Tongue (tissue), 2 donors: Measurements from ENCODE around the gene ABLIM2. TPM values are rescaled to one million over a fixed set of nuclear protein-coding genes. Genes with fewer than 3 reads are reported as not detected.
A peak's percentile ranks its signal among the peaks of the same experiment; 100 is the strongest.
"Not testable (repeated sequence)": the region's sequence is repeated elsewhere in the genome, so short reads cannot be mapped to it uniquely, and the experiment has no call there.

Source experiments
- DNase-seq: peaks from one replicate; pipeline ENCODE4 v3.0.0-alpha.2; 2015
- total RNA-seq: library from RNA; depleted of rRNA; stranded (reverse); fragments of >200 nt; gene quantifications from one replicate; pipeline ENCODE4 v1.2.3, GENCODE V29; 2014

ABLIM2 gene
- total RNA-seq, 1 donor from 2014 or later, result 44.2 TPM

DNA sequence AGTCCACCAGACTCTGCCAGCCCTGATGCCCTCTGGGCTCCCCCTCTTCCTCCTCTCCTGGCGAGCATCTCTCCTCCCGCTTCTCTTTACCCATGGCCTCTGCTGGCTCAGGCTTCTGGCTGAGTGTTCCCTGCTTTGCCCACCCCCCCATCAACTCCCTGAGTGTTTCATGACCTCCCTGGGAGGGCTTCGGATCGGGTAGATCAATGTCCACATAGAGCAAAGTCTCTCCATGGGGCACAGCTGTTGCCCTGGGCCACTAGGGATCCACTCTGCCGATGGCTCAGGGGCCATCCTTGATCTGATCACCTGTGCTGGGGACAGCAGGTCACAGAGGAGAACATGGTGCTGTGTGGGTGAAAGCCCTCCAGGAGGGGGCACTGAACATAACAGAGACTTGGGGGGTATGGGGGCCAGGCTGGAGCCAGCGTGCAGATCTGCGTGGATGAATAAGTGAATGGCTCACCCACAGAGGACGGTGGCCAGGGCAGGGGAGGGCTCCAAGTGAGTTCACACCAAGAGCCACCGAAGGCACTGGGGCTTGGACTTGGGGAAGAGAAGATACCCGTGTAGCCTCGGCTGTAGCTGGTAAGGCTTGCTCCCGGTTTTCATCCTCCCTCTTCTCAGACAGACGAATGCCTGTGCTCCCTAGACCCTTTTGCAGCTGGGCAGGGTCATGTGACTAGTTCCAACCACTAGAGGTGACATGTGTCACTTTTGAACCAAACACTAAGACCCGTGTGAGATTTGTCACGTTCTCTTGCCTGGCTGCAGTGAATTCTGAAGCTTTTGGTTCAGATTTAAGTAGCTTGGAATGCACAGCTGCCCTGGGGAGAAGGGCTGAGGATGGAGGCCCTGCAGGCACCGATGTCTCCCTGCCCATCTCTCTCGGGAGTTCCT is 195.8 kb downstream of the ABLIM2 start:
- no peak for DNase-seq

DNA sequence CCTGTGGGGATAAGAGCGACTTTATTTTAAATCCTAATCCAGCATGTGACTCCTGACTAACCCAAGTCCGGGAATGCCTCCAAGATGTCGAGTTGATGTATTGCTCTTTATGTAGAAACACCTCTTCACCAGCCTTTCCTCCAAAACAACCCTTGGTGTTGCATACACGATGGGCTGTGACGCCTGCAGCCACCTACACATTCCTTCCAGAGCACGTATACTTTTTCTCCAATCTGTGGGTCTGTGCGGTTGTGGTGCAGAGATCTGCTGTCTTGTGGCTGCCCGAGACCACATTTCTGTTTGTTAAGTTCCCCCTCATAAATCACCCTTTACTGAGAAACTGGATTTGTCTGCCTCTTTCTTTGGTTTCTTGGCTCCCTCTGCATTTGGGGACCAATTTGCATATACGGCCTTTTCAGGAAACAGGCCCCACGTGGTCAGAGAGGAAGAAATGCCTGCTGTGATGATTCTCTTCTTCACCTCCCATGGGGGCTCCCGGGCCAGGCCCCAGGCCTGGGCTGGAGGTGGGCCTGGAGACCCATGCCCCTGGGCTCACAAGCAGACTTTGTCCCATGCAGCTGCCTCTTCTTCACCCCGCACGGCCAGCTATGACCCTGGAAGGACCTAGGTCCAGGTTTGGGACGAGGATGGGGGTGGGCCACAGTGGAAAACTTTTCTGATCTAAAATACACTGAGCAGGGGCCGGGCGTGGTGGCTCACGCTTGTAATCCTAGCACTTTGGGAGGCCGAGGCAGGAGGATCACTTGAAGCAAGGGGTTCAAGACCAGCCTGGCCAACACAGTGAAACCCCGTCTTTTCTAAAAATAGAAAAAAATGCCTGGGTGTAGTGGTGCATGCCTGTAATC is 197.6 kb downstream of the ABLIM2 start:
- peak; percentile 73 for DNase-seq

DNA sequence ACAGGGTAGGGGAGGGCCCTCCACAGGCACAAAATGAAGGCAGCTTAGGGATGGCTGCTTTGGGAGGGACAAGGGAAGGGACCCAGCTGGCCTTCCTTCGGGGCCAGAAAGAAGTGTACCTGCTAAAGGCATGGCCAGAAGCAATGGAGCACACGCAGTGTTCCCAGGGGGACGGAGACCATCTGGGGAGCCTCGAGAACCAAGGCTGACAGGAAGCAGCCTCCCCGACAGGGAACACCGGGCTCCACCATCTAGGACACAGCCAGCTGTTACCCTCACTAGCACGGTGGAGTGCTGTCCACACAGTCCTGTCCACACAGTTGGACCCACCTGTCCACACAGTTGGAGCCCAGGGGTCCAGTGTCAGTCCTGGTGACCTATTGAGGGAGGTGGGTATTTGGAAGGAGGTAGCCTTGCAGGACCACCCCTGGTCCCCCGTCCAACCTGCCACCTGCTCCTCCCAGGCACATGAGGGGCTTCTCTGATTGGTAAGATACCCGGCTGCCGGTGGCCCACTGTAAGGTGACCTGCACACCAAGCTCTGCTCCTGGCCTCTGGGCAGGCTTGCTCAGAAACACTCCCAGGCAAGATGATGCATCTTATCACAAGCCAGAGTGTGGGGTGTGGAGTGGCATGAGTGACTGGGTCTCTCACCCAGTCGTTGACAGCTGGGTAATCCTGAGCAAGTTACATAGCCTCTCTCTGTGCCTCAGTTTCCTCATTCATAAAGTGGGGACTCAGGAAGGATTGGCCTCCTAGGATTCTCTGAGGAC is 198.4 kb downstream of the ABLIM2 start:
- DNase-seq, result no peak

DNA sequence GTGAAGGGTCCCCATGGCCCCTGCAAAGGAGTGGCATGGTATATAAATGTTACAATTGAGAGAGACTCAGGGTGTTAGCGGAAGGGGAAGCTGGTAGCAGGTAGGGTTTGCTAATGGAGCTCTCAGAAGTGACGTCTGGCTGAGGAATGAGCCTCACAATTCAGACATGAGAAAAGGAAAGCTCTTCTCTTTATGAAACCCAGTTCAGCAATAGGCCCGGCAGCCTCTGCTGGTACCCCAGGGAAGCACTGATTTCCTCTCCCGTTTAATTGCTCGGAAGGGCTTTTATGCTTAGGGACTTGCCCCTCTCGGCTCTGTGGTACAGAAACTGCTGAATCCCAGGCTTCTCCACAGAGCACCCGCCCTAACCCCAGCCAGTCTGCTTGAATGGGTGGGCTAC is 199.5 kb downstream of the ABLIM2 start:
- no peak for DNase-seq

DNA sequence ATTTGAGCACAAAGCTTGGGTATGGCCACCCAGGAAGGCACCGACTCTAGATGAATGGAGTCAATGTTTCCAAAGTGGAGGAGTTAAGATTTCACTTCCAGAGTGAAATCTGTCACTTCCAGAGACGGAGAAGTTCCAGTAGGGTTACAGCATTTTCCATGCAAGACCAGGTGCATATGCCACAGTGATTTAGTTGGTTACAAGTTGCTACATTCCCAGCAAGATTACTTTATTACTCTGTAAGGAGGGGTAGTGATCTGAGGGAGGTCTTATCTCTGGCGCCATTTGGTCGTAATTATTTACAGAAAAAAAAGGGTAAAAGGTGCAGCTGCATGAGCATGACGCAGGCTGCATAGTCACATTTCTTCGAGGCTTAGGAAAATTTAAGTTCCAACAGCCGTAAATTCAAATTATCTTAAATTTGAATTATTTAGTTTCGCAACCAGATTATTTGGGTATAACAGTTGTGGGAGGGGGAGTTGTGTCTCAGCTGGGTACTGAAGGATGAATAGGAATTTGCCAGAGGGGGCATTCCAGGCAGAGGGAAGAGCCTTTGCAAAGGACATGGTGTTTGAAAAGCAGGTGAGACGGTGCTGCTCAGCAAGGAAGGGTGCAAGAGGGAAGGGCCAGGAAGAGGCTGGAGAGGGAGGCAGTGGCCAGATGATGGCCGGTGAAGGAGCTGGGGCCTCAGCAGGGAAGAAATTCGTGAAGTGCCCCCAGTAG is 201.5 kb downstream of the ABLIM2 start:
- DNase-seq, result no peak

DNA sequence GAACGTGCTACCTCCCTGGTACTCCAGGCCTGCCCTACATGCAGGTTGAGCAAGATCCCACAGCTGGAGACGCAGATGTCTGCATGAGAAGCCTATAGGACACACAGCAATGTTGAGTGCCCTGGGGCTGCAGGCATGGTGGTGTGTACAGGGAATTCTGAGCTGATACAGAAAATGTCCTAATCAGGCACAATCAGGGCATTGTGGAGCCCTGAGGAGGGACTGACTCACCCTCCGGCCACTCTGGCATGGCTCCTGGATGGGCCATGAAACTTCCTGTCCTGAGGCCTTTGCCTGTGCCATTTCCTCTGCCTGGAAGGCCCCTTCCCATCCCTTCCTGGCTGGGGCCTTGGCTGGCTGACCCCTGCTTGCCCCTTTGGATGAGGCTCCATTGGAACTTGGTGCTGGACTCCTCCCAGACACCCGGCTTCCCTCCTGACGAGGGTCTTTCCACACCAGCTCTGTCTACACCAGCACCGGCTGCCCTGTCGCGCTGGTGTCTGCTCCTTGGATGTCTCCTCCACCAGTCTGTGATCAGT is 202.3 kb downstream of the ABLIM2 start:
- DNase-seq, result no peak

DNA sequence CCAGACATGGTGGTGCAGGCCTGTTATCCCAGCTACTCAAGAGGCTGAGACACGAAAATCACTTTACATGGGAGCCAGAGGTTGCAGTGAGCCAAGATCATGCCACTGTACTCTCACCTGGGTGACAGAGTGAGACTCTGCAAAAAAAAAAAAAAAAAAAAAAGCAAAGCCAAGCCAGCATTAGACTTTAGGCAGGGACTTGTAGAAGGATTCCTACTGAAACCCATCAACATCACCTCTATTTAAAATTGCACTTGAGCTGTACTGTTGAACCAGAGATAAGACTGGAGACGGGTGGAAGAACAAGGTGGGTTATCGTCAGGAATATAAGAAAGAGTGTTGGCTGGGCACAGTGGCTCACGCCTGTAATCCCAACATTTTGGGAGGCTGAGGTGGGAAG is 203.2 kb downstream of the ABLIM2 start:
- no peak for DNase-seq

DNA sequence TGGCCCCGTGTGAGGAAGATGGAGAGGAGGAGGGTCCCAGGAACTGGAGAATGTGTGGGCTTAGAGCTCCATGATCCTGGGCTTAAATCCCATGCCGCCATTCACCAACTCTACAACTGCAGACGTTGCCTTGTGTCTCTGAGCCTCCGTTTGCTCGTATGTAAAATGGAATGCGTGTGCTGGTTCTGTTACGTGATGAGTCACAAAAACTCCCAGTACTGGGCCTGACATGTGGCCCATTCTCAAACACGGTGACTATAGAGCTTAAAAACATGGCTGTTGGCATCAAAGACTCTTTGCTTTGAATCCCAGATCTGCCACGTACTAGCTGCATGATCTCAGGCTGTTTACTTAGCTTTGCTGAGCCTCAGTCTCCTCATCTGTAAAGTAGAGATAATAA is 206.0 kb downstream of the ABLIM2 start:
- no peak for DNase-seq

DNA sequence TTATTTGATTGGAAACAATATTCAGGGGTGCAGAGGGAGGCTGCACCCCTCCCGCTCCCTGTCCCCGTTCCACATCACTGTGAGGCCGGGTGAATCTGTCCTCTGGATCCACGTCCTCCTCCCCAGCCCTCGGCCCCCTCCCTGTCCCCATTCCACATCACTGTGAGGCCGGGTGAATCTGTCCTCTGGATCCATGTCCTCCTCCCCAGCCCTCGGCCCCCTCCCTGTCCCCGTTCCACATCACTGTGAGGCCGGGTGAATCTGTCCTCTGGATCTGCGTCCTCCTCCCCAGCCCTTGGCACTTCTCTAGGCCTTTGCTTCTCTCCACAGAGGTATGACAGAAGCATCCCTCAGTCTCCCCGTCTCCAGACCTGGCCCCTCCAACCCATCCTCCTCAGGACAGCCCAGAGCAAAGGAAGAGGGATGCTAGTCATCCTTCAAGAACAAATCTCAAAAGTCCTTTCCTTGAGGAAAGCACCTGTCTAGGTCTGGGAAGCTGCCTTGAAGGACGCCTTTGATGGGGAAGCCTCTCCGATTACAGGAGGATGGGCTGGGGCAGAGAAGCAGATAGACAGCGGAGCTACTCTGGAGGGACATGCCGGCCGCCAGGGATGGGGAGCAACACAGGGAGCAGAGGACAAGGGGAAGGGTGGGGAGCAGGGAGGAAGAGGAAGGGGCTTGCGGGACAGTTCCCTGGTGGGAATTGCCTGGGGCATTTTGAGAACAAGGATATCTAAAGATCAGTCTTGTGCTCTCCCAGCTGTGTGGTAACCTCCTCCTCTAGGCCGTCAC is 208.1 kb downstream of the ABLIM2 start:
- no peak for DNase-seq

DNA sequence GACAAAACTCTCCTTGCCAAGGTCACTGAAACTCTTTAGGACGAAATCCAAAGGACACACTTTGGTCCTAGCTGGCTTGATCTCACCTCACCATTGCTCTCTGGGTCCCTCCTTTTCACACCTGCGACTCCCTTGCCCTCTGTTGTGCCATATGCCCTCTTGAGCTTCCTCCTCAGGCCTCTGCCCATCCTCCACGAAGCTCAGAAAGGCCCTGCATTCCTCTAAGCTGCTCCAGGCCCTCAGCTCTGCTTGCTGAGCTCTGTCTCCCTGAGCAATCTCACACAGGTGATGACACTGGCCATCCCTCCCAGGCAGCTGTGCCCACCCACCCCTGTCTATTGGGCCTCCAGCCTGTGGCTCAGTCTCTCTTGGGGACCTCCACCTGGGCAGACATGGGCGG is 208.9 kb downstream of the ABLIM2 start:
- DNase-seq, result no peak

DNA sequence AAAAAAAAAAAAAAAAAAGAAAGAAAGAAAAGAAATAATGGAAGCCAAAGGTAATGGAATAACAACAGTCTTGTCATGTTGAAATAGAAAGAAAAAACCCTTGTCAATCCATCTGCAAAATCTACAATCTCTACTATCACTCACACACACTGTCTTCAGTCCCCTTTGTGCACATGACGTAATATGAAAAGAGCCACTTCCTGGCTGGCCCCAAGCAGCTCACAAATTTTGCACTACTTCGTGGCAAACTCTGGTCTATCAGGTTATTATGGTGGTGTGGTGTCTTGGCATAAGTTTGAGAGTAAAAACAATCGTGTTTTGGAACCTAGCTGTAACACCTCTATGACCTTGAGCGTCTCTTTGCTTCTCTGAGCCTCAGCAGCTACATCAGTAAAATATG is 210.7 kb downstream of the ABLIM2 start:
- no peak for DNase-seq

DNA sequence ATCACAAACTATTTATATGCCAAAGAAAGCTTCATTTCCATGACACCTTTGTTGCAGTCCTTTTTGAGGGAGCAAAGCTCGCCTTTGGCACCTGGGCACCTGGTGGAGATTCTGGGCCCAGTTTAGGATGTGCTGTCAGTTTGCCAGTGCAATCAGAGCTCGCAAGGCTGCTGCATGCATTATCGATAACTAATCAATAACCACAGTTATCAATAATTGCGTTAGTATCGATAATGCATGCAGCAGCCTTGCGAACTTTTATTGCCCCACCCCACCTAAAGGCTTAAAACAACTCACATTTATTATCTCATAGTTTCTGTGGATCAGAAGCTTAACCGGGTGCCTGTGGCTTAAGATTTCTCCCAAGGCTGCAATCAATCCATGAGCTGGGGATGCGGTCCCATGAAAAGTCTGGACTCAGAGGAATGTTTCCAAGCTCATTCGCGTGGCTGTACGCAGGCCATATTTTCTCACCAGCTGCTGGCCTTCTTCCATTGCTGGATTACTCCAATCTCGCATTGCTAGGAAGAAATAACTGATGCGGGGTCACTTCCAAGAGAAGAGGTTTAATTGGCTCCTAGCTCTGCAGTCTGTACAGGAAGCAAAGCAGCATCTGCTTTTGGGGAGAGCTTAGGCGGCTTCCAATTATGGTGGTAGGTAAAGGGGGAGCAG is 212.8 kb downstream of the ABLIM2 start:
- peak; percentile 75 for DNase-seq

DNA sequence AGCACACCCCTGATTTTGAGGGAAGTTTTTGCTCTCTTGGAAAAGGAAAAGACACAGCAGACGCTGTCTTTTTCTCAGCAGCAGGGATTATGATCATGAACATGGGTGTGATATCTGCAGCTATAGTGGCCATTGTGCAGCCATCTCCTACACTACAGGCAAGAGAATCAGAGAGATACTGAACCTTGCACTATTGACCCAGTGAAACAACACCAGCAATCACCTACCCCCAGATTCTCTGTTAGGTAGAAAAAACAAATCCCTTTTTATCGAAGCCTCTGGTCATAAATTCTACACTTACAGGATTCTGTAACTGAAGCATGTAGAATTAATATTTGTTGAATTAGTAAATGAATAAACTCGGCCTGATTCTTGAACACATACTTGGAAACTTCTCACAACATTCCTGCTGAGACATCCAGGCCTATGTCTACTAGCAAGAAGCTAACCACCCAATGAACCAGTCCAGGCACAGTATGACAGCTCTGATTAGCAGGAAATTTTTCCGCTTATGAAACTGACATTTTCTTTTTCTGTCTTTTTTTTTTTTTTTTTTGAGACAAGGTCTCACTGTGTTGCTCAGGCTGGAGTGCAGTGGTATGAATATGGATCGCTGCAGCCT is 213.9 kb downstream of the ABLIM2 start:
- DNase-seq, result no peak

DNA sequence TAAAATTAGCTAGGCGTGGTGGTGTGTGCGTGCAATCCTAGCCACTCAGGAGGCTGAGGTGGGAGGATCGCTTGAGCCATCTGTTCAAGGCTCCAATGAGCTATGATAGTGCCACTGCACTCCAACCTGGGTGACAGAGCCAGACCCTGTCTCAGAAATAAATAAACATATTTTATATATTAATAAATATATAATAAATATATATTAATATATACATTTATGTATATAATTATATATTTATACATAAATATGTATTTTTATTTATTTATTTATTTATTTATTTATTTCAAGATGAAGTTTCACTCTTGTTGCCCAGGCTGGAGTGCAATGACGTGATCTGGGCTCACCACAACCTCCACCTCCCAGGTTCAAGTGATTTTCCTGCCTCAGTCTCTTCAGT is 214.9 kb downstream of the ABLIM2 start:
- DNase-seq, result not testable (repeated sequence)

DNA sequence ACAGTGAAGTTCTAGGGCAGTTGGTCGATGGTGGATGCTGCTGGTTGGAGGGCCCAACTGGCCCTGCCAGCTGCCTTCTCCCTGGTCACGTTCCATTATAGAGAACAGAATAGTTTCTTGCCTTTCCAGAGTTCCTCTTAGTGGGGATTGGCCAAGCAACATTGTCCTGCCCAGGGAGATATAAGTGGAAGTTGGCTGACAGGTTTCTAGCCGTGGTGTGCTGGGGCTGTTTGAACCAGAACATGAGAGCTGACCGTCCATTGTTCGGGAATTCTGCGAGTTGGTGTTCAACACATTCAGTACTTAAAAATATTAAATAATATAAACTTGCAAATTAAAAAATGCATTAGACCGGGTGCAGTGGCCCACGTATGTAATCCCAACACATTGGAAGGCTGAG is 215.4 kb downstream of the ABLIM2 start:
- DNase-seq, result no peak

DNA sequence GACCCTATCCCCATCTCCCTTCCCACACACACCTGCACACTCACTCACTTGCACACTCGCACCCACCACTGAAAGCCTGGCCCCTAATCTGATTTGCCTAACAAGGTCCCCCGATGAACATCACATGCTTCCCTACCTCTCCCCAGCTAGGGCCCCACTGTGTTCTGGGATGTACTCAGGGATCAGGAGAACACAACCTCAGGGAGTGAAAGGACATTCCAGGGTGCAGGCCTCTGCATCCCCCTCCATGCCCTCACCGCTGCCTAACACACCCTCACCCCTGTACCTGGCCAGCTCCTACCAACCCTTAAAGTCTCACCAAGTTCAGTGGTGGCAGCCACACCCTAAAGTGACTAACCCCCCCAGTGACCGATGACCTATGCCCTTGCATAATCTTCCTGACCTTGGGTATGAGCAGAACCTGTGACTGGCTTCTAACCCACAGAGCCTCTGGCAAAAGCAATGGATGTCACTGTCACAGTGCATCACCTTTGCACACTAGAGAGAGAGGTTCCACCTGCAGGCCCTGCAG is 216.6 kb downstream of the ABLIM2 start:
- DNase-seq, result no peak

DNA sequence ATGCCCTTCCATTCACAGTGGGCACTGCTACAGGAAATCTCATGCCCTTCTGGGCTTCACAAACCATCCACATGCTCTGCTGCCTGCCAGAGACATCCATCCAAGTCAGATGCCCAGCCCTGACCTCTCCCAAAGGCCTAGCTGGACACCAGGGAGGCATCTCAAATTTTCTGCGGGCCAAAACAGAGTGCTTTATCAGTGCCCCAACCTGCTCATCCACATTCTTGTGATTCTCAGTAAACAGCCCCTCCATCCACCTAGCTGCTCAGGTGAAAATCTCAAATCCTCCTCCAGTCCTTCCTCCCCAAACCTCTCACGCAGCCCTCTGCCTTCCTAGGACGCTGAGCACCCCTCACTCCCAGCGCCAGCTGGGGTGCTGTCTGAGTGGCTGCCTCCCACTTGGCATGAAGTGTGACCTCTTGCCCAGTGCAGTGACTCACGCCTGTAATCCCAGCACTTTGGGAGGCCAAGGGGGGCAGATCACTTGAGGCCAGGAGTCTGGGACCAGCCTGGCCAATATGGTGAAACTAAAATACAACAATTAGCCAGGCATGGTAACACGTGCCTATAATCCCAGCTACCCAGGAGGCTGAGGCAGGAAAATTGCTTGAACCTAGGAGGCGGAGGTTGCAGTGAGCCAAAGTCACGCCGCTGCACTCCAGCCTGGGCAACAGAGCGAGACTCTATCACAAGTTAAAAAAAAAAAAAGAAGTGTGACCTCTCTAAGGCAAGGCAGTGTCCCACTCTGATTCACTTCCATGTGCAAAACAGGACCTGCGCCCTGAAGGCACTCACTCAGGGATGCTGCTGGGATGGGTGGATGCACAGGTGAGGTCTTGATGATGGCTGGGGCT is 217.3 kb downstream of the ABLIM2 start:
- no peak for DNase-seq

DNA sequence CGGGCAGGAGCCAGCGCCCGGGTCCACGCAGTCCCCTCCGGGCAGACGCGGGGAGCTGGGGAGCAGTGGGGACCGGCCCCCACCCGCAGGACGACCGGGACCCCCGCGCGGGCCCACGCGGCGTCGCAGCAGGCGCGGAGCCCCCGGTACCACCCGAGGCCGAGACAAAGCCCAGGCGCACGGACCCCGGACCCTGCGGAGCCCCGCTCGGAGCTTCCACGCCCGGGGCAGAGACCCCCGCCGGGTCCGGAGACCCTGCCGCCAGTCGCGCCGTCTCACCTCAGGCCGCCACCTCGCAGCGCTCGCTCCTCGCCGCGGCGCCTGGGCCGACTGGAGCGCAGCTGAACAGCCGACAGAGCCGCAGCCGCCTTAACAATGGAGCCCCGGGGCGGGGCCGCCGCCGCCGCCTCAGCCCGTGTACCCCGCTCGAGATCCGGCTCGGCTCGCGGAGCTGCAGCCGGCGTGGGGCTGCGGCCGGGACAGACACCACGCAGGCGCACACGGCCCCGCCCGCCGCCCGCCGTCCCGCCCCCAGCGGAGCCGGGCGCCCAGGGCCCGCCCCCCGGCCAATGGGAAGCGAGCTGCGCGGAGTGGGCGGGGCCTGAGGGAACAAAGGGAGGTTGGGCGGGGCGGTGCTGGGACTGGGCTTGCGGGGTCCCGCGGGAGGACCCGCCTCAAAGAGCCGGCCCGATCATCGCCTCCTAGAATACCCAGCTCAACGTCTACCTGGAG is 219.1 kb downstream of the ABLIM2 start, which contains the start of gene AFAP1:
Gene AFAP1, minus strand, starts transcription at position 485 of the 732 bp plus-strand sequence. CDS start 67,783 bp downstream, outside the sequence.
- peak; percentile 97 for DNase-seq
